A673 (cell line): ENCODE data around the gene UPF3A. TPM values are rescaled to one million over a fixed set of nuclear protein-coding genes. Genes with fewer than 3 reads are reported as not detected.
"Not testable (repeated sequence)": the region's sequence is repeated elsewhere in the genome, so short reads cannot be mapped to it uniquely, and the experiment has no call there.

Source experiments
- BruUV-seq: library from RNA; stranded (reverse); fragments of 400-500 nt; replicated peaks from 2 replicates; lab custom pipeline; 2021; lab: Mats Ljungman, UMichigan
- CTCF ChIA-PET: fragments of 300-600 bp; sonication (Branson Sonifier 250); formaldehyde crosslinking; loops from one replicate; lab custom pipeline; 2022; ENCODE audit warnings: antibody characterized with exemption; lab: Charles Lee
- POLR2A ChIA-PET: fragments of 300-600 bp; sonication (Branson Sonifier 250); formaldehyde crosslinking; loops from one replicate; lab custom pipeline; 2022; ENCODE audit warnings: antibody characterized with exemption; ENCODE audit not compliant: low non-redundant PET; lab: Charles Lee
- DNase-seq: peaks from one replicate; pipeline ENCODE4 v3.0.0-alpha.2; 2015; ENCODE audit warnings: low spot score
- H3K27ac ChIP-seq: fragments of 200-600 bp; sonication (generic); 2 replicates; pipeline ENCODE4 v1.5.1; 2016; ENCODE audit warnings: mixed run types, low read depth, mild to moderate bottlenecking, mixed read lengths, antibody characterized with exemption, low read length; ENCODE audit not compliant: poor library complexity, severe bottlenecking
- H3K27me3 ChIP-seq: fragments of 200-600 bp; sonication (generic); replicated peaks from 2 replicates; pipeline ENCODE4 v1.6.1; 2017; ENCODE audit warnings: mixed run types, low read depth, mild to moderate bottlenecking, mixed read lengths, antibody characterized with exemption, low read length; ENCODE audit not compliant: insufficient read depth, poor library complexity
- H3K36me3 ChIP-seq: fragments of 200-600 bp; sonication (generic); 2 replicates; pipeline ENCODE4 v1.6.1; 2016; ENCODE audit warnings: mixed run types, mild to moderate bottlenecking, mixed read lengths, antibody characterized with exemption, low read length; ENCODE audit not compliant: insufficient read depth, poor library complexity, severe bottlenecking
- H3K4me1 ChIP-seq: fragments of 200-600 bp; sonication (generic); 2 replicates; pipeline ENCODE4 v1.6.1; 2017; ENCODE audit warnings: mixed run types, mild to moderate bottlenecking, mixed read lengths, antibody characterized with exemption, low read length; ENCODE audit not compliant: insufficient read depth, poor library complexity, severe bottlenecking
- H3K4me3 ChIP-seq: fragments of 200-600 bp; sonication (generic); 2 replicates; pipeline ENCODE4 v1.5.1; 2016; ENCODE audit warnings: low read depth, mixed run types, mild to moderate bottlenecking, mixed read lengths, low read length; ENCODE audit not compliant: poor library complexity, severe bottlenecking
- H3K9me3 ChIP-seq: fragments of 200-600 bp; sonication (generic); 2 replicates; pipeline ENCODE4 v1.6.1; 2016; ENCODE audit warnings: mixed run types, low read depth, mild to moderate bottlenecking, mixed read lengths, antibody characterized with exemption, low read length; ENCODE audit not compliant: poor library complexity, severe bottlenecking
- EZH2 ChIP-seq: fragments of 200-600 bp; sonication (generic); IDR thresholded peaks from 2 replicates; pipeline ENCODE4 v1.6.1; 2017; ENCODE audit warnings: borderline replicate concordance, low read depth, mild to moderate bottlenecking, mixed read lengths, antibody characterized with exemption, low read length; ENCODE audit not compliant: poor library complexity, severe bottlenecking
- intact Hi-C: fragments of 100-400 bp; cut with micrococcal nuclease; formaldehyde crosslinking; loops from one replicate; pipeline ENCODE4 v1.10.0; 2022; ENCODE audit not compliant: unreplicated experiment
- total RNA-seq: library from RNA; stranded (reverse); gene quantifications from 2 replicates; pipeline ENCODE4 v1.2.3, GENCODE V29; 2021
- TF ChIP-seq, protein P1 (sequence below): fragments of 300-800, 200-600 bp; sonication (generic); conservative IDR thresholded peaks from 2 replicates; pipeline ENCODE4 v1.5.1; 2017; ENCODE audit warnings: low read depth, mild to moderate bottlenecking, antibody characterized with exemption, low read length, moderate library complexity, mixed read lengths

UPF3A gene
- total RNA-seq, 1 experiment from 2014 or later = 32.0 TPM

DNA sequence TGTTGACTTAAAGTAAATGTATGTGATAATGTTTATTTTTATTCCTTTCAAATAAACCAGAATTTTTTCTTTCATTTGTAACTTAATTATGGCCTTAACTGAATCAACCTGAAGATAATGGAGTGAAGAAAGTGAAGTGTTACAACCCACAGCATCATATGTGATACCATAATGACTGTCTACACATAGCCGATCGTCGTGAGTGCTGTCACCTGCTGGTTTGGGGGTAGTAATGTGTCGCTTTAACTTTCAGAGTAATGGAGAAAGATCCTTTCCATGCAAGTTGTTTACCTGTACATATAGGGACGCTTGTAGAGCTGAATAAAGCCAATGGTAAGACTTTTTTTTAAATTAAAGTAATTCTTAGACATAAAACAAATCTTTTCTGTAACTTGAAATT lies 36.8 kb upstream of the UPF3A start:
- ChIA-PET POLR2A (no interaction called here), CTCF (no interaction called here)
- H3K27ac ChIP-seq = no peak overlapping the region
- peaks cover 97% of the 10 kb centered on the region for H3K36me3 ChIP-seq
- BruUV-seq = no TSS peak
- H3K4me1 ChIP-seq = no peaks in the 10 kb centered on the region
- no peak for DNase-seq
- no peak overlapping the region for H3K4me3 ChIP-seq
- no peaks in the 10 kb centered on the region for H3K9me3 ChIP-seq
- intact Hi-C loops = no loop called here
- TF ChIP-seq EZH2 = no peak
- TF ChIP-seq, protein P1, sequence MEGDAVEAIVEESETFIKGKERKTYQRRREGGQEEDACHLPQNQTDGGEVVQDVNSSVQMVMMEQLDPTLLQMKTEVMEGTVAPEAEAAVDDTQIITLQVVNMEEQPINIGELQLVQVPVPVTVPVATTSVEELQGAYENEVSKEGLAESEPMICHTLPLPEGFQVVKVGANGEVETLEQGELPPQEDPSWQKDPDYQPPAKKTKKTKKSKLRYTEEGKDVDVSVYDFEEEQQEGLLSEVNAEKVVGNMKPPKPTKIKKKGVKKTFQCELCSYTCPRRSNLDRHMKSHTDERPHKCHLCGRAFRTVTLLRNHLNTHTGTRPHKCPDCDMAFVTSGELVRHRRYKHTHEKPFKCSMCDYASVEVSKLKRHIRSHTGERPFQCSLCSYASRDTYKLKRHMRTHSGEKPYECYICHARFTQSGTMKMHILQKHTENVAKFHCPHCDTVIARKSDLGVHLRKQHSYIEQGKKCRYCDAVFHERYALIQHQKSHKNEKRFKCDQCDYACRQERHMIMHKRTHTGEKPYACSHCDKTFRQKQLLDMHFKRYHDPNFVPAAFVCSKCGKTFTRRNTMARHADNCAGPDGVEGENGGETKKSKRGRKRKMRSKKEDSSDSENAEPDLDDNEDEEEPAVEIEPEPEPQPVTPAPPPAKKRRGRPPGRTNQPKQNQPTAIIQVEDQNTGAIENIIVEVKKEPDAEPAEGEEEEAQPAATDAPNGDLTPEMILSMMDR = no peak
- no peaks in the 10 kb centered on the region for H3K27me3 ChIP-seq

DNA sequence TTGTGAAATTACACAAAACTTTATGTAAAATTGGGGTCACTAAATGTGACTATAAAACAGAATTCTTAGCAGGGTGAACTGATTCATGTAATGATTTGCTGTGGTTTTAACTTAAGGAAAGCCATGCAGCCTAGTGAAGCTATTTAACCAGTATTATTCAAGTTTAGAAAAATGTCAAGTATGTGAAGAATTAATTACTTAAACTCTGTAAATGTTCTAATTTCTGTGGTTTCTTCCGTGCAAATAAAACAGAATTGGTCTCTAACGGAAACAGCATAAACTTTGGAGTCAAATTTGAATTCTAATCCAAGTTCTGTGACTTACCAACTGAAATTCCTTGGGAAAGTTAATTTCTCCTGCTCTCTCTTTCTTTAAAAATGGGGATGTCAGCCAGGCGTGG lies 33.4 kb upstream of the UPF3A start:
- ChIA-PET CTCF (no interaction called here), POLR2A (no interaction called here)
- intact Hi-C loops = no loop called here
- BruUV-seq = no TSS peak
- no peaks in the 10 kb centered on the region for H3K9me3 ChIP-seq
- H3K27me3 ChIP-seq = no peaks in the 10 kb centered on the region
- no peak overlapping the region for H3K27ac ChIP-seq
- DNase-seq = no peak
- peaks cover 94% of the 10 kb centered on the region for H3K36me3 ChIP-seq
- no peak overlapping the region for H3K4me3 ChIP-seq
- H3K4me1 ChIP-seq = no peaks in the 10 kb centered on the region
- TF ChIP-seq, protein P1 = no peak
- no peak for TF ChIP-seq EZH2

DNA sequence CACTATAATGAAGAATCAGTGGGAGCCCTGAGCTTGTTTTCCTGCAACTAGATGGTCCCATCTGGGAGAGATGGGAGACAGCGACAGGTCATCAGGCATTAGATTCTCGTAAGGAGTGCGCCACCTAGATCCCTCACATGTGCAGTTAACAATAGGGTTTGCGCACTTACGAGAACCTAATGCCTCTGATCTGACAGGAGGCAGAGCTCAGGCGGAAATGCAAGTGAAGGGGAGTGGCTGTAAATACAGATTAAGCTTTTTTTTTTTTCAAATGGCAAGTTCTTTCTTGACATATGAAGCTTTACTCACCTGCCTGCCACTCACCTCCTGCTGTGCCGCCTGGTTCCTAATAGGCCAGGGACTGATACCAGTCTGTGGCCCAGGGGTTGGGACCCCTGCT lies 32.3 kb upstream of the UPF3A start:
- TF ChIP-seq, protein P1 = no peak
- no peak for TF ChIP-seq EZH2
- CTCF ChIA-PET = no interaction called here
- H3K27ac ChIP-seq = no peak overlapping the region
- H3K4me3 ChIP-seq = no peak overlapping the region
- H3K4me1 ChIP-seq = no peaks in the 10 kb centered on the region
- peaks cover 92% of the 10 kb centered on the region for H3K36me3 ChIP-seq
- H3K9me3 ChIP-seq = no peaks in the 10 kb centered on the region
- POLR2A ChIA-PET = no interaction called here
- BruUV-seq = no TSS peak
- no peak for DNase-seq
- intact Hi-C loops = no loop called here
- H3K27me3 ChIP-seq = no peaks in the 10 kb centered on the region

DNA sequence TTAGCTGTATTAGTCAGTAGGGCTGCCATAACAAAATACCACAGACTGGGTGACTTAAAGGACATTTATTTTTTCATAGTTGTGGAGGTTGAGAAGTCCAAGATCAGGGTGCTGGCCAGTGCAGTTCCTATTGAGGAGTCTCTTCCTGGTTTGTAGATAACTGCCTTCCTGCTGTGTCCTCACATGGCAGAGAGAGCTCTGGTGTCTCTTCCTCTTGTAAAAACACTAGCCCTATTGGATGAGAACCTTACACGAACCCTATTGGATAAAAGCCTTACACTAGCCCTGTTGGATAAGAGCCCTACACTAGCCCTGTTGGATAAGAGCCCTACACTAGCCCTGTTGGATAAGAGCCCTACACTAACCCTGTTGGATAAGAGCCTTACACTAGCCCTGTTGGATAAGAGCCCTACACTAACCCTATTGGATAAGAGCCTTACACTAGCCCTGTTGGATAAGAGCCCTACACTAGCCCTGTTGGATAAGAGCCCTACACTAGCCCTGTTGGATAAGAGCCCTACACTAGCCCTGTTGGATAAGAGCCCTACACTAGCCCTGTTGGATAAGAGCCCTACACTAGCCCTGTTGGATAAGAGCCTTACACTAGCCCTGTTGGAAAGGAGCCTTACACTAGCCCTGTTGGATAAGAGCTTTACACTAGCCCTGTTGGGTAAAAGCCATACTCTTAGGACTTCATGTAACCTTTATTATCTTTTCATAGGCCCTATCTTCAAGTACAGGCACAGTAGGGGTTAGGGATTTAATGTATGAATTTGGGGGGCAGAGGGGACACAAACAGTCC lies 29.6 kb upstream of the UPF3A start:
- H3K4me1 ChIP-seq, H3K9me3 ChIP-seq, intact Hi-C loops, H3K4me3 ChIP-seq, CTCF ChIA-PET, POLR2A ChIA-PET, DNase-seq, BruUV-seq, H3K27ac ChIP-seq, H3K27me3 ChIP-seq: not testable (repeated sequence)
- peaks cover 75% of the 10 kb centered on the region for H3K36me3 ChIP-seq
